HG02759 (cell line): Measurements from ENCODE around the gene PBX4.

Experiments used
- ATAC-seq: cut with Tn5 transposase; IDR thresholded peaks from one replicate; pipeline ENCODE4 v1.9.1; 2021; ENCODE audit warnings: mild to moderate bottlenecking, moderate library complexity; ENCODE audit not compliant: unreplicated experiment

Gene PBX4

DNA sequence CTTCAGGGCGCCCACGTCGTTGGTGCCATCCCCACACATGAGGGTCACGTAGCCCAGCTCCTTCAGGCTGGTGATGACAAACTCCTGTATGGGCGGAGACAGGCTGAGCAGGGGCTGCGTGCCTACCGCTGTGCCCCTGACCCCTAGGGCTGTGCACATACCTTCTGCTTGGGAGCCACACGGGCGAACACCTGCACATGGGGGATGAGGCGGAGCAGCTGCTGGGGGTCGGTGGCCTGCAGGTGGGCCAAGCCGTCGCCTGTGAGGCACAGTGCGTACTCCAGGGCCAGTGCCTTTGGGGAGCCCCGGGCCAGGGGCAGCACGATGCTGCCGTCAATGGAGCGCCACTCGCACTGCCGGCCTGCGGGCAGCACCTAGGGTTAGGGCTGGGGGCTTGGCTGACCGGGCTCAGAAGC lies 31.1 kb upstream of the PBX4 start:
- no peak for ATAC-seq

DNA sequence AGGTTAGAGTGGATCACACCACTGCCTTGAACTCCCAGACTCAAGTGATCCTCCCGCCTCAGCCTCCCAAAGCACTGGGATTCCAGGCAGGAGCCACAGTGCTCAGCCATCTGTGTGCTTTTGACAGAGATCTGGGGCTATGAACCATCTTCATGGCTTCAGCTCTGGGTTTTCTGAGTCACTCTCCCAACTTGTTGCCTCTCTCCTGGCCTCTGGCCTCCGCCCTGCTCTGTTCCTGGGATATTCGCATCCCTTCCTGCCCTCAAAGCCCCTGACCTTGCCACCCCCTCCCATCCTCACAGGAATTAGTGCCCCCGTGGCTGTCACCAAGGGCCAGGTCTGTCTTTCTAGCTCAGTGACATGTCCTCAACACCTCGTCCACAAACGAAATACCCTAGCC lies 30.7 kb upstream of the PBX4 start:
- ATAC-seq, result no peak

DNA sequence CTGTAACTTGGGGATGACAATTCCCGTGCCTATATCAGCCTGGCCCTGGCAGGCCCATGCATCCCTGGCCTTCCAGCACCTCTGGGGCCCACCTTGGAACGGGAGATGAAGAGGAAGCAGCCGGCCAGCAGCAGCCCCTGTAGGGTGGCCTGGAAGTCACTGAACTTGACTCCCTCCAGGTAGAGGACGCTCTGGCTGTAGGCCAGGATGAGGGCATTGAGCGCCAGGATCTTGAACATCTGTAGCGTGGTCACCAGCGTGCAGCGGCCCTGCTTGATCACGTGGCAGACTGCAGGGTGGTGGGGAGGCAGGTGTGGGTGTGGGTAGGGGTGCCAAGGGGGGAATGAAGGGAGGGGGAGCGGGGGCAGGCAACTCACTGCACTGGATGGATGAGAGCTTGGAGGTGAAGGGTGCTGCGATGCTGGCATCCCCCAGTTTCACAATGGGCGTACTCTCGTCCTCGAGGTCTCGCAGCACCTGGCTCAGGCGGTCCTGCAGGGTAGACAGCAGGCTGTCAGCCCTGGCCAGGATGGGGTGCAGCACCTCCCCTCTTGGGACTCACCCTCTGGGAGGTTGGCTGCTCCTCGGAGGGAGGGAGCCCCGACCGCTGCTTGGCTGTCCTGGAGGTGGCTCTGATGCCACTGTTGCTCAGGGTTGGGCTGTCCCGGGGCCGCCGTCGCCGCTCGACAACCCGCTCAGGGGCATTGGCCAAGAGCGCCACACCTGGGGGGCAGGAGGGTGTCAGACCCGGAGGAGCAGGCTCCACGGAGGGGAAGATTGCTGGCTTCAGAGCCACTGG lies 28.7 kb upstream of the PBX4 start:
- ATAC-seq, result no peak

DNA sequence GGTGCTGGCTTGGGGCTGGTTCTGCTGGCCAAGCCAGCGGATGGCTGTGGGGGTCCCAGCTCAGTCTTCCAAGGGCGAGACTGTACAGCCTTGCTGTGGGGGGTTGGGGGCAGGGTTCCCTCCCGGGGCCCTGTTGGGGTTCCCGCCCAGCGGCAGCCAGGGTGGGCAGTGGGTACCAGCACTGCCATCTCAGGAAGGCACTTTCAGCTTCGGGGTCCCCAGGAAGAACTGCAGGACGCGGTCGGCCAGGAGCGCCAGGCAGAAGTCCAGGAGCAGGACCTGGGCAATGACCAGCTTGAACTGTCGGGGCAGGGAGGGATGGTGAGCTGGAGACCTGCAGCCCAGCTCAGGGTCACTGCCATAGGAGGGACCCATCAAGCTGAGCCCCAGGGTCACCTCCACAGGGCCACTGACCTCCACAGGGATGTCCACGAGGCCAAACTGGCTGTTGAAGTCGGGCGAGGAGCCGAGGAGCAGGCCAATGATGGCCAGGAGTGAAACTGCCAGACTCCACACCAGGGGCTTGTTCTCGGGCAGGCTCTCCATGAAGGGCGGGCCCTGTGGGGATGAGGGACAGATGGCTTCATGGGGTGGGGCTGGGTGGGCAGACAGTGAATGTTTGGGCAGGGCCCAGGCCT lies 26.9 kb upstream of the PBX4 start:
- no peak for ATAC-seq

DNA sequence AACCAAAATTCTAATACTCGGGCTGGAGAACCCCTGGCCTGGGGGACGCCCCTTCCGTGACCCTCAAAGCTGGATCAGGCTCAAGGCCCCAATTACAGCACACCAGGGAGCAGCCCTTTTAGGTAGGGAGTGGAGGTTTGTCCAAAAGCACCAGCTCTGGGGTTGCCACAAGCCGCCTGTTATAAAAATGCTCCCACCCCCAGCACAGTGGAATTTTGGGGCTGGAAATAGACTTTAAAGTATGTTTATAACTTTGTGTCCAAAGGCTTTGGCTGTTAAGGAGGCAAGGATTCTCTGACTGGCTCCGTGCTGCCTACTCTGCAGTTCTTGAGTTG lies 25.5 kb upstream of the PBX4 start:
- no peak for ATAC-seq

DNA sequence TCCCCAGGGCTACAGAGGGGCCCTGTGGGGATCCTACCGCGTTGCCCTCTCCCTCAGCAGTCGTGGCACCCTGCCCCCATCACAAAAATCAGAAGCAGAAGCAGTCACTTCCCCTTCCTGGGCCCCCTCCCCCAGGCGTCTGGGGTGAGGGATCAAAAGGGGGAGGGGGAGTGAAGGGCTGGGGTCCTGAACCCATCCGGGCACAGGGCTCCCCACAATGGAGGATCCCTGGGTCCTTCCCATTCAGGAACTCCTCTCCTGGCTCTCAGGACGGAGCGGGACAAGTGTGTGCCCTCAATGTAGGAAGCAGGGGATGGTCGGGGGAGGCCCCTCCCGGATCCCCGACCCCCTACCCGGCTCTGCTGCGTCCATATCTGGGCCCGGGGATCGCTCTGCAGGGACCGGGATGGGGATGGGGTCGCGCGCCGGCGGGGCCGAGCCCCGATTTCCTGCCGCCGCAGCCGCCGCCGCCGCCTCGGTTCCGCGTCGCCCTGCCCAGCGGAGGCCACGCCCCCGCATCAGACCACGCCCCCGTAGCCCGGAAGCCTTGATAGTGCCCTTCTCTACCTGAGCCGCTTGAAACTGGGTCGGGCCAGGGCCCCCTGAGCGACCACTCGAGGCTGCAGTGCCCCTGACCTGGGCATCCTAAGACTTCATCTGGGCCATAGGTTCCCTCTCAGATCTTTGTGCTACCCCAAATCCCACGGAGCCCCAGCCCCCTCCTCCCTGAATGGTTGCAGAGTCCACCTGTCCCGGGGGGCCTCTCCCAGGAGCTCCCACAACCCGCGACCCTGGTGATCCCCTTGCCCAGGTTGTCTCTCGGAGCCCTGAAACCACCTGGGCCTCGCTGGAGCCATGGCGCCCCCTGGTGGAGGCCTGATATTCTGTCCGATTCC lies 24.9 kb upstream of the PBX4 start, which contains the start of gene GMIP:
TSS of gene GMIP (minus strand) at position 500 of the 896 bp plus-strand sequence. CDS start at position 372, 128 bp downstream.
- peak; percentile 78 for ATAC-seq

DNA sequence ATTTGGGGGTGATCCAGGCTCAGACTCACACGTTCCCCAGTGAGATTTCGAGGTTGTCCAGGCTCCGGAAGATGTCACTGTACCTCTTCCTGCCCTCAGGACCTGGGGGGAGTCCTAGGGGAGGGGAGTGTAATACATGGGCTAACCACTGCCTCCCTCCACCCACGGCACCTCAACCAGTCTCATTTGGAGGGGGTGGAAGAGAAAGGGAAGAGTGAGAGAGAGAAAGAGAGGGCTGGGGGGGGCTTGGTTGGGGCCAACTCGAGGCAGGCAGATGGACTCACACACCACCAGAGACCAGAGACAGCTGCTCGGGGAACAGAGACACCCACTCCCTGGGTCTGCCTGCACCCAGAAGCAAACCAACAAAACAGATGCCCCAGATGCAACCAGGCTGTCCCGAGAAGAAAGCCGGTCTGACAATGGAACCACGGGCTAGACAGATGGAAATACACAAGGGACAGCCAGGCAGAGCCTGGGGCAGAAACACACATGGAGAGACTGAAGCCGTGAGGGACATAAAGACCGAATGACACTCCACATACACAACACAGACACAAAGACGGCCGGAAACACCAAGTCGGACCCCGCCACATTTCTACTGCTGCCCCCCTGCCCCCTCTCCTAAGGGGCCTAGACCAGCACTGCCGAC lies 24.1 kb upstream of the PBX4 start:
- peak; percentile 32 for ATAC-seq

DNA sequence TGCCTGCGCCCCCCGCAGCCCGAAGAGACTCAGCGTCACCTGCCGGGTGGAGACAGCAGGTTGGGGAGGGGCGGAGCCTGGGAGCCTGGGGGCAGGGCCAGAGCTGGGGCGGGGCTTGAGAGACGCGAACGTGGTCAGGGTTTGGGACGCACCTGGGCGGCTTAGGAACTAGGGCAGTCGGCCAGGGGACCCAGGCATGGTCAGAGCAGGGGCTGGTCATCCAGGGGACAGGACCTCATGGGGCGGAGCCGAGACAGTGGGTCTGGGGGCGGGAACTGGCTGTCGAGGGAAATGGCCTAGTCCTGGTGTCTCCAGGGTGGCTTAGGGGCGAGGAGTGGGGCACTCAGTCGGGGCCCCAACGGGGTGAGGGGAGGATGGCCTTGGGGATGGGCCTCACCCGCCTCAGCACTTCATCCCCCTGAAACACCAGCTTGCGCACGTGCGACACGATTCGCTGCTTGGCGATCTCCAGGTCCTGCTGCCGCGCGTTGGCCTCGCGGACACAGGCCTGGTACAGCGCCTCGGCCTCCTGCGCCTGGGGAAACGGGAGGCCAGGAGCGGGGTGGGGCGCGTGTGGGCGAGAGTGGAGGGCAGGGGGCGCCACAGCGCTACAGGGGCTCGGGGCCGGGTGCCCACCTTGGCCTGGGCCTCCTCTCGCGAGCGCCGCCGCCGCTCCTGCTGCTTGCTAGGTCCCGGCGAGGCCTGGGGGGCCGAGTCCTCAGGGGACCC lies 19.2 kb upstream of the PBX4 start:
- no peak for ATAC-seq

DNA sequence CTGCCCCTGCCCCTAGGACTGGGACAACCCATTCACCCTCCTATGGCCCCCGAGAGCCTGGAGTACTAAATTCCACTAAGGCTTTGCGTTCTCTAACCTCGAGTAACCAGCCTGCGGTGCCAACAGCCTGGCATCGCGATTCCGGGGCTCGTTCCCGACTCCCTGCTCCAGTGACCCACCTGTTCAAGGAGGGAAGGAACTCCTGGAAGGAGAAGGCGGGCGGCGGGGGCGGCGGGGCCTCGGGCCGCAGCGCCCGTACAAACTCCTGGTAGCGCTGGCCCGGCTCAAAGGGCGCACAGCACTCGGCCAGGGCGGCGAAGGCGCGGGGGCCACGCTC lies 18.7 kb upstream of the PBX4 start:
- no peak for ATAC-seq

DNA sequence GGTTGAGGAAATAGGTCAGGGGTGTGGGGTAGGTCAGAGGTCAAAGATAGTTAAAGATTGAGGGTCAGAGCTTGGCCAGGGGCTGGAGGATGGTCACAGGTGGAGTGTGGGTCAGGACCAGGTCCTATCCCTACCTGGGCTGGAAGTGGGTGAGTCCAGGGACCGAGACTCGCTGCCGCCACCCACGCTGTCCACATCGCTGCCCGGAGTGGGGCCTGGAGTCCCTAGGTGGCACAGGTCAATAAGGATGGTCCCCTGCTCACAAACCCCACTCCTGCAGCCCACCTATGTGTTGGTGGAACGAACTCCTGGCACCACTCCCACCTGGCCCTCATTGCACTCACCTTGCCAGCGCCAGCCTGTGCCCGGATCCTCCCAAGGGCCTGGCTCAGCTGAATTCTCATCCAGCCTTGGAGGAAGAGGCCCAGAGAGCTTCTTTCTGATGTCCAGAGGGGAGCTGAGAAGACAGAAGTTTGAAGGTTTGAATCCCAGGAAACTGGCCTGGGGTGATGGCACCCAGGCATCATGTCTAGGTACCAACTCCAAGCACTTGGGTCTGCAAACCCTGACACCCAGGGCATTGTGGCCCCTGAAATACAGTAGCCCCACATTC lies 18.2 kb upstream of the PBX4 start:
- no peak for ATAC-seq

DNA sequence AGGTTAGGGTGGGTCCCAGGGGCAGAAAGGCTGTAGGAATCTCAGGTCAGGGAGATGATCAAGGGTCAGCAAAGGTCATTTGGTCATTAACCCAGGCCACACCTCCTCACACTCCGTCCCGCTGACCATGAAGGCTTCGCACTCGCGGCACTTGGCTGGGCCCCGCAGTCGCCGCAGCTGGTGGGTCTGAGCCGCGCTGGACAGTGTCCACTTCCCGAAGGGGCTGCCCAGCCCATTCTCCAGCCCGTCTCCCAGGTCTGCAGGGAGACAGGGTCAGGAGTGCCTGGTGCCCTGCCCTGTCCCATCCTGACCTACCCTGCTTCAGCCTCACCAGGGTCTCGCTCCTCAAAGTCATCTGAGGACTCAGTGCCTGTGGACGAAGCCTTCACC lies 16.8 kb upstream of the PBX4 start:
- no peak for ATAC-seq

DNA sequence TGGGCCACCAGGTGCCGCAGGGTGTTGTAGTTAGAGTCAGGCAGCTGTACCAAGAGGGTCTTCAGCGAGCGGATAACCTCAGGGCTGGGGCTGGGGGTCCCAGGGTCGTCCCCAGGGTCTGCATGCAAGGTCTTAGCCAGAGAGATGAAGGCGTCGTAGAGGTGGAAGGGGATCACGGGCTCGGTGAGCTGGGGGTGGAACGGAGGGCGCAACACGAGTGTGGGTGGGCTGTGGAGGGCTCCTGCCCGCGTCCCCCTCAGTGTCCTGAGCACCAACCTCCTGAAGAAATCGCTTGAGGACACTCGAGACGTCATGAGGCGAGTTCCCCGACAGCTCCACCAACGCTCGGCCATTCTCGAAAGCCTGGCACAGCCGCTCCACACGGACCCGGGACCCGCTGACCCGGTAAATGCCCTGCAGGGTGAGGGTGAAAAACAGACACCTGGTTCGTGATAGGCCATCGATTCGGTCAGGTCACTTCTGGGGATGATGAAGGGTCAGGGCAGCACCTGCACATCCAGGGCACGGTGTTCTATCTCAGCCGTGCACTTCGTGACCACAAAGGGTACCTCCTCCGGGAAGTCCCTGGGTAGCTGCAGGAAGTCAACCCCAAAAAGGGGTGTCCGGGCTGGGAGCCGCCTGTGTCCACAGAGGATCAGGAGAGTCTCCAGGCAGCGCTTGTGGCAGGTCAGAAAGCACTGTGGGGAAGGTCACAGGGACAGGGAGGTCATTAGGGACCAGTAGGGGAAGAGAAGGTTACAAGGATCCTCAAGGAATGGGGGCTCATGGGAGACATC lies 16.2 kb upstream of the PBX4 start:
- ATAC-seq, result no peak

DNA sequence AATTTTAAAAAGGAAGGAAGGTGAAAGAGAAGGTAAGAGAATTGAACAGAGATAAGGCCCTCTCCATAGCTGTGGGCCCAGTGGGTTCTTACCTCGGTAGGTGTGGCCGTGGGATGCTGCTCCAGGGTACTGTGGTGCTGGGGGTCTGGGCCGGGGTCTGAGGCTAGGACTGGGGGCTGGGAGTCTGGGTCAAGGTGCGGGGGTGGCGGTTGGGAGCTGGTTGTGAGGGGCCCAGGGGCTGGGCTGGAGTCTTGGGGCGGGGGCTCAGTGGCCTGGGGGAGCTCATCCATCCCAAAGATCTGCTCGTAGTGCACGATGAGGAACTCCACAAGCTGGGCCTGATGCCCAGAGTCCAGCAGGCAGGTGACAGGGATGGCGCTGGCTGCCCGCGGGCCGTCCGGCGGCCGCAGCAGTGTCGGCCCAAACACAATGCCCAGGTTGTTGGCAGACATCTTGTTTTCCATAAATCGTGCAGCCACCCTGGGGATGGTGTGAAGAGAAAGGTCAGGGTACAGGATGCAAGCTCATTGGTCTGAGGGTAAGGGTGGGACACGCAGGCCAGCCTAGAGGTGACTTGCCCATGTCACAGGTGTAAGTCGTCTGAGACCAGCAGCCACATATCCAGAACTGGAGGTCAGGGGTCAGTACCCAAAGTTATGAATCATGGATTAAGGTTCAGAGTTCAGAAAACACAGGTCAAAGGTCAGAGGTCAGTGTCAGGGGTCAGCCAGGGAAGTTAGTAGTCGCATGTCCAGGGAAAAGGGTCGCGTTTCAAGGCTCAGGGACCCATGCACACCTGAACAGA lies 15.4 kb upstream of the PBX4 start:
- no peak for ATAC-seq

DNA sequence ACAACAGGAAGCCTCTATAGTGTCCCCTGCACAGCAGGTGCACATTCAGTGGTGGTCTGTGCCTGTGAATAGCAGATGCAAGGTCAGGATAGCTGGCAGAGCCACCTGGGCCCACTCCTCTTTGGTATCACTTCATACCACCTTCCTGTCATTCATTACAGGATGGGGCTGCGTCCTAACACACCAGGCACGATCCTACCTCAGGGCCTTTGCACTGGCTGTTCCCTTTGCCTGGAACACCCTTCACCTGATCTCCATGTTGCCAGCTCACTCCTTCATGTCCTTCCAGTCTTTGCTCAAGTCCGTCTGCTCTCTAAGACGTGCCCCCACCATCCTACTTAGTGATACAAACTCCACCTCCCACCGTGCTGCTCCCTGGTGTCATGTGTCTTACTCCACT lies 14.2 kb upstream of the PBX4 start:
- no peak for ATAC-seq

DNA sequence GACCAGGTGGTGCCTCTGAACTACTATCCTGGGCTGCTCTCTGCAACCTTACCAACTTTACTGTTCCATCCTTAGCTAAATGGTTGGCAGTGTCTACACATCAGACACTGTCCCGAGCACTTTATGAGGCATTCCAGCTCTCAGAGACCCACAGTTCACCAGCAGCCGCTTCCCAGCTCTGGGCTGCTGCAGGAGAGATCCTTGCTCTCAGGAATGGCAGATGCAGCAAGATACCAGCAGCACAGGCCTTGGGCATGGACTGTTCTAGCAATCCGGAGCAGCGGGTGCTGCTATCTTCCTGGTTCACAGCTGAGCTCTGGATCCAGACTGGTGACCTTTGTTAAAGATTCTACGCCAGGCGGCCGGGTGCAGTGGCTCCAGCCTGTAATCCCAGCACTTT lies 12.9 kb upstream of the PBX4 start:
- ATAC-seq, result no peak

DNA sequence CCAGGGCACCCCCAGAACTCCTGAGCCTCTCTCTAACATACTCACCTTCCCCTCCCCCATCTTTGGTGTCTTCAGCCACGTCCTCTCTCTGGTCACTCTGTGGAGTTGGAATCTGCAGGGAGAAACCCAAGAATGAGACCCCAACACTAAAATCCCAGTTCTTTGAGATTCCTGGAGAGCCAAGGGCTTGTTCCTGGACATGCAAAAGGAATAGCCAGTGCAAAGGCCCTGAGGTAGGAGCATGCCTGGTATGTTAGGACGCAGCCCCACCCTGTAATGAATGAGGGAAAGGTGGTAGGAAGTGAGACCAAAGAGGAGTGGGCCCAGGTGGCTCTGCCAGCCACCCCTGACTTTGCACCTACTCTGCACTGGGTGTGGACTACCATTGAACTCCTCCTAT lies 11.9 kb upstream of the PBX4 start:
- ATAC-seq, result no peak

DNA sequence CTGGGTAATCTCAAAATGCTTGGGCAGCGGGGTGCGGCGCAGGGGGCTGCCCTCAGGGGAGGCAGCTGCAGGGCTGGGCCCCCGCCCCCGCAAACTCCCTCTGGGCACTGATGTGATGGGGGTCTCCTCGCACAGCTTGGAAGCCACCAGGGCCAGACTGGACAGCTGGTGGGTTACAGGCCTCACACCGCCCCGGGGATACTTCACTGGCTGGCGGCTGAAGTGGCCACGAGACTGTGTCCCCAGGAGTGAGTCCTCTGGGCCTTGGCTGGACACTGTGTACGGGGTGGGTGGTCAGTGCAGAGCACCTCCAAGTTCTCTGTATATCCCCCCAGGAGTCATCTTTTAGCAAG lies 11.6 kb upstream of the PBX4 start:
- ATAC-seq, result no peak

DNA sequence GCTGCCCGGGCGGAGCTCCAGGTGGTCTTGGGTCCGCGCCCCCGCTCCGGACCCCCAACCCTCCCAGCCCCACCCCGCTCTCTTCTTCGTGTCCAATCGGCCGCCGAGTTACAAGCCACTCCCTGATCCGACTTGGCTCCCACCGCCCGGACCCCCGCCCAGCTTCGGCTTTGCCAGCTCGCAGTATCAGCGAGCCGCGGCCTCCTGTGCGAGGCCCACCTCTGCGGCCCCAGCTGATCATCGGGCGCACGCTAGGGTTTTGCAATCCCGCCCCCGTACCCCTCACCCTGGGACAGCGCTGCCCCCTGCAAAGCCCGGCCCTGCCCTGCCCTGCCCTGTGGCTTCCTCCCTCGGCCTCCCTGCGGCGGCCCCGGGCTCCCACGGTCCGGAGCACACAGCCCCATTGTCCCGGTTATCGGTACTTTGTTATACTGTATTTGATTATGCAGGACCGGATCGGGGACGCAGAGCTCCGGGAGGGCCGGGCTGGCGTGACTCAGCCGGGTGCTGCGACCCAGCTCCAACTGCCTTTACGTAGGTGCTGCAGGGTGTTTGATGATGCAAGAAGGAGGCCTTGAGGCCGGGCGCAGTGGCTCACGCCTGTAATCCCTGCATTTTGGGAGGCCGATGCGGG lies 10.1 kb upstream of the PBX4 start:
- ATAC-seq, result peak; percentile 22
